Stimulated activated naive CD4-positive, alpha-beta T cell treated with Interleukin-2 at 50 U/mL for 16 hours (primary cell): ENCODE results near the gene CDH22.

Experiments
- DNase-seq: peaks from one replicate; lab custom pipeline; 2025; lab: John Stamatoyannopoulos, UW

The CDH22 gene, protein sequence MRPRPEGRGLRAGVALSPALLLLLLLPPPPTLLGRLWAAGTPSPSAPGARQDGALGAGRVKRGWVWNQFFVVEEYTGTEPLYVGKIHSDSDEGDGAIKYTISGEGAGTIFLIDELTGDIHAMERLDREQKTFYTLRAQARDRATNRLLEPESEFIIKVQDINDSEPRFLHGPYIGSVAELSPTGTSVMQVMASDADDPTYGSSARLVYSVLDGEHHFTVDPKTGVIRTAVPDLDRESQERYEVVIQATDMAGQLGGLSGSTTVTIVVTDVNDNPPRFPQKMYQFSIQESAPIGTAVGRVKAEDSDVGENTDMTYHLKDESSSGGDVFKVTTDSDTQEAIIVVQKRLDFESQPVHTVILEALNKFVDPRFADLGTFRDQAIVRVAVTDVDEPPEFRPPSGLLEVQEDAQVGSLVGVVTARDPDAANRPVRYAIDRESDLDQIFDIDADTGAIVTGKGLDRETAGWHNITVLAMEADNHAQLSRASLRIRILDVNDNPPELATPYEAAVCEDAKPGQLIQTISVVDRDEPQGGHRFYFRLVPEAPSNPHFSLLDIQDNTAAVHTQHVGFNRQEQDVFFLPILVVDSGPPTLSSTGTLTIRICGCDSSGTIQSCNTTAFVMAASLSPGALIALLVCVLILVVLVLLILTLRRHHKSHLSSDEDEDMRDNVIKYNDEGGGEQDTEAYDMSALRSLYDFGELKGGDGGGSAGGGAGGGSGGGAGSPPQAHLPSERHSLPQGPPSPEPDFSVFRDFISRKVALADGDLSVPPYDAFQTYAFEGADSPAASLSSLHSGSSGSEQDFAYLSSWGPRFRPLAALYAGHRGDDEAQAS

DNA sequence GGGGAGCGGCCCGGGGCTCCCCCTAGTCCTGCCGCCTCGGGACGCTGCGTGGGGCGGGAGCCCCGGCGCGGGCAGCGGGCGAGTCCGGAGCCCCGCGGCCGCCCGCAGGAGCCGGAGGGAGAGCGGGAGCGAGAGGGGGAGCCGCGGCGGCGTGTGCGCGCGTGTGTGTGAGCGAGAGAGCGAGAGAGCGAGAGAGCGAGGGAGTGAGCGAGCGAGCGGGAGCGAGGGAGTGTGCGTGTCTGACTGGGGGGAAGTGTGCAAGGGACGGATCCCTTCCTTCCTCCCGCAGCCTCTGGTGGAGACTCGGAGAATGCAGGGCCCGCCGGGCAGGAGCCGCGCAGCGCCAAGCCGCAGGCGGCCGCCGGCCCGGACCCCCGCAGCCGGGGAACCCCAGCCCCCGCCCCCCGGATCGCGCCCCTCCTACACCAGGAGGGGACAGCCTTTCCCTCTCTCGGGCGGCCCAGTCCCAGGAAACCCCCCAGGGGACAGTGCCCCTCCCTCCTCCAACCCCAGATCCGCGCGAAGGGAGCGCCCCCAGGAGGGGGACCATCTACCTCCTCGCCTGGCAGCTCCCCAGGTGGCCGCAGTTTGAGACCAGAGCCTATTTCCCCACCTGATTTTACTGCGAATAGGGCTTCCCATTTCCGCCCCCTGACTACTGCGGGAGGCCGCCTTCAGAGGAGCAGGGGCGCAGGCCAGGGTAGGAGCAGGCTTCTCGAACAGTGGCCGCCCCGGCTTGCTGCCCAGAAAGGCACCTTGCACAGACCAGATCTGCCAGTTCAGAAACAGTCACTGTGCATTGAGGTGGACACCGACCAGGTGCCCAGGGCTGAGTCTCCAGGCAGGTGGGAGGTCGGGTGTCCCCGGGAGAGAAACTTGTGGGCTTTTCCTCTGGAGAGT, at the start of gene CDH22:
CDH22 (minus strand) TSS at position 241 of the 900 bp plus-strand sequence. CDS start 57,204 bp downstream, outside the sequence.
- peak; percentile 31 for DNase-seq

DNA sequence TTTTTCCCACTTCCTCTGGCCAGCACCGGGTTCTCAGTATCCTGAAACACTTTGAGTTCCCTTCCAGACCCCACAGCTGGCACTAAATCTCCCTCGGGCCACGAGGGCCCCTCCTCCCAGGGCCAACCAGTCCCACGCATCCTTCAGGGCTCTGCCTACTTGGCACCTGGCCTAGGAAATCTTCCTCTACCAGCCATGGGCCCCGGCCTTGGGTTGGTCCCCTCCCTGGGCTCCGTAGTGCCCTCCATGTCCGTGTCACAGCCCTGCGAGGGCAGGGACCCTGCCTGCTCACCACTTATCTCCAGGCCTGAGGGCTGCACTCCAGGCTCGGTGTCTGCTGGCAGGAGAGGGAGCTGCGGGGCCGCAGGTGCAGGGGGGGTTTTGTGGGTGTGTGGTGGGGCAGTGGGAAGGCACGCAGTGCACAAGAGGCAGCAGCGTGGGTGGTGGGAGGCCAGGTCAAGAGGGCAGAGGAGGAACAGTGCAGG, 48.8 kb upstream of the CDH22 start:
- DNase-seq = no peak

DNA sequence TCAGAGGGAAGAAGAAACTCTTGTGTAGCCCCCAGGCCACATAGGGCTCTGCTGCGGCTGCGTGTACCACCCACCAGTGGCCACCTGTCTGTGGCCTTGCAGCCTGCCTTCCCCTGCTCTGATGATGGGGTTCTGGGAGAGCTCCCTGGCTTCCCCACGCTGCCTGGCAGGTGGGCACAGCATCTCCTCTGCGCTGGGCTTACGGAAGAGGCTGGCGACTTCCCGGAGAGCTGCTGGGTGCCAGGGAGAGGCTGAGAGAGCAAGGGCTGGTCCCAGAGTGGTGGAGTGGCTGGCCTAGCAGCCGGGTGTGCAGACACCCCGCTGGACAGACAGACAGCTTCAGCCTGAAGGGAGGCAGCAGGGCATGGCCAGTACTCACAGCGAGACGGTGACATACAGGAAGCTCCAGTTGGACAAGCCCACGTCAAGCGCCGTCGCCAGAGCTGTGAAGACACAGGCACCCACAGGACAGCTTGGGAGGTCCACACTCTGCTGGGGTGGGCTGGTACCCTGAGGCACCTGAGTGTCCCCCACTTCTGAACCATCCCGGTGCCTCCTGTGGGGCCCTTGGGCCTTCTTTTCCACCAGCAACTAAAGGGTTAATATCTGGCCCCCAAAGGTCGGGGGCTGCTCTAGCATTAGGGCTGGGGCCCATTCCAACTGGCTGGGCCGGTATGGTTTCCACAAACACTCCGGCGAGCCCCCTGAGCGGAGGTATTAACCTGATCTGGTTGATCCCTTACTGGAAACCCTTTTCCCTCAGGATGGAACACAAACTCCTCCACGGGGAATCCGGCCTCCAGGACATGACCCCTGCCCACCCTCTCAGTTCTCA, 48.1 kb upstream of the CDH22 start:
- no peak for DNase-seq

DNA sequence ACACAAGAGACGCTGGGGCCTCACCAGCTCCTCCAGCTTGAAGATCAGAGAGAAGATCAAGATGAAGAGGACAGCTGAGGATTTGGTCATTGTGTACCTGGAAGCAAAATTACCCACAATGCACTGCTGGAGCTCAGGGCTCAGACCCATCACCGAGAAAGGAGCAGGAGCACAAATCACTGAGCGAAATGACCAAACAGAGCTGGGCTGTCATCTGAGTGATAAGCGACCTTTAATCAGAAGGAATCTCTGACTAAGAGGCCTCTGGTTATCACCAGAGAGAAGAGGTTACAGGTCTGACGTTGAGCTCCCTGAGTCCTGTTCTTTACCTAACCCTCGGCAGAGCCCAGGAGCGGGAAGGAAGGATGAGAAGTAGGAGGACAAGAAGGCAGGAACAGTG, 47.5 kb upstream of the CDH22 start:
- DNase-seq = no peak

DNA sequence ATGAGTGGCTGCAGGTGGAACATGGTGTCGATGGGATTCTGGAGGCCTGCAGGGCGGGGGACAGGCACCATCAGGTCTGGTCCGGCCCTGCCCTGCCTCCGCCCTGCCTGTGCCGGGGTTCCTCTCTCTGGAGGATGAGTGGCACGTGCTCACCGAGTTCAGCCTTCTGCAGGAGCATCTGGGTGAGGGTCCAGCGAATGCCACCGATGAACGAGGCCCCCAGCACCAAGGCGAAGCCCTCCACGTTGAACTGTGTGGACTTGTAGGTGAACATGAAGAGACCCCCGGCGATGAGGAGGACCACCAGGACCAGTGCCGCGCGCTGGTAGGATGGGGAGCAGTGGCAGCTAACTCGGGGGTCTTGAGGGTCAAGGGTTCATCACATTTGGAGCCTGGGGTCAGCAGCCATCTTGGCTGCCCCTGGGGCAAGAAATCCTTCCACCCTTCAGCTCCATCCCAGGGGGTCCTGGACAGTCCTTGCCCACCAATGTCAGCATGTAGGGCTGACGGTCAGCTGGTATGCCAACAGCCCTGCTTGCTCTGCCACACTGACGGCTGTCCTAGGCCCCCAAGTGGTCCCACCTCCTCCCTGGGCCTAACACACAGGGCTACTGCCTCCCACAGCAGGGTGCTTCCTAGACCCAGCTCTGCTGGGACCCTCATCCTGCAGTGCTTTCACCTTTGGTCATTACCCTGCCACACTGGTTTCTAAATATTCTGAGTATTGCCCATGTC, 46.8 kb upstream of the CDH22 start:
- DNase-seq = no peak

DNA sequence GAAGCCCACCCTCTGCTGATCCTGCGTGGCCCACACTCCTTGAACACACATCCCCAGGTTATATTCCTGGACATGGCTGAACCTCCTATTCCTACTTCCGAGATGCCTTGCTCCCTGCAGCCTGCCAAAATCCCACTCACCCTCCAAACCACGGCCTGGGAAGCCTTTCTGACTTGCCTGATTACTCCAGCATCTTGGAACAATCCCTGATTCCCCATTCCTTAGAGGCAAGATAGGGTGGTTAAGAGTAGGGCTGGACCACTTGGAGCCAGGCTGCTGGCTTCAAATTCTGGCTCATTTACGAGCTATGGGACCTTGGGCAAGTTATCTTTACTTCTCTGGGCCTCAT, 45.9 kb upstream of the CDH22 start:
- DNase-seq = no peak

DNA sequence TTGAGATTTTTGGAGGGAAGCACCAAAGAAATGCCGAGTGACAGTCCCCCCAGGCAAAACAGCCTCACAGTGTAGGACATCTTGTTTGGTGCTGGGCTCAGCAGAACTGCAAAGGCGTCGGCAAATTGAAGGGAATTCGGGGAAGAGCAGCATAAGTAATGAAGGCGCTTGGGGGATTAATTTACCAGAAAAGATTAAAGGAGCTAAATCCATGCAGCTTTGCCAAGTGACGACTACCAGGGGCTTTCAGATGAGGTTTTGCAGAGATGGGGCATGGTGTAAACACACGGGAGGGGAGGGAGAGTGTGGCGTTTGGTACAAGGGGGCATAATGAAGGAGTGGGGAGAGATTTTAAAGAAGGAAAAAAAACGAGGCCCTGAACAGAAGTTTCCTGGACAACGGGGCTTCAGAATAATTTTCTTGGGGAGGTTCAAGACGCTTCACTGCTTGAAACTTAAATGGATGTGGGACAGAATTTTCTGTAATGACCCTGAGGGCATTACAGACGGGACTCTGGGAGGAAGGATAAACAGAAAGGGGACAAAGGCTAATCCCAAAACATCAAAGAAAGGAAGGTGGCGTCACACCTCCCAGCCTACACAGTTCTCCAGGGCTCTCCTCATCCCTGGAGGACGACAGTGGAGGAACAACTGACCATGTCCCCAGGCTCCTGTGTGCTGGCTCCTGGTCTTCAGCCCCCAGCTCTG, 45.4 kb upstream of the CDH22 start:
- no peak for DNase-seq

DNA sequence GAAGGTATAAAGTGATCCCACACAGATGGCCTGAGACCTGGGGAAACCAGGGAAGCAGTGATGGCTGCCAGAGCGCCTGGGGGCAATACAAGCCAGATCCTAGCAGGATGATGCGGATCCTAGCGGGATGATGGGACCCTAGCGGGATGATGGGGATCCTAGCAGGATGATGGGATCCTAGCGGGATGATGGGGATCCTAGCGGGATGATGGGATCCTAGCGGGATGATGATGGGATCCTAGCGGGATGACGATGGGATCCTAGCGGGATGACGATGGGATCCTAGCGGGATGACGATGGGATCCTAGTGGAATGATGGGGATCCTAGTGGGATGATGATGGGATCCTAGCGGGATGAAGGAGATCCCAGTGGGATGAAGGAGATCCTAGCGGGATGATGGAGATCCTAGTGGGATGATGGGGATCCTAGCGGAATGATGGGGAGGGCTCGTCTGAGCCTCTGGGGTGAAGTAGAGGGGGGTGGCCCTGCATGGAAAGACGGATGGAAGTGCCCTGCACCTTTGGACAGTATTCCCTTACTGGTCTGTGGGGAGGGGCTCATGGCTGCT, 44.2 kb upstream of the CDH22 start:
- DNase-seq = no peak

DNA sequence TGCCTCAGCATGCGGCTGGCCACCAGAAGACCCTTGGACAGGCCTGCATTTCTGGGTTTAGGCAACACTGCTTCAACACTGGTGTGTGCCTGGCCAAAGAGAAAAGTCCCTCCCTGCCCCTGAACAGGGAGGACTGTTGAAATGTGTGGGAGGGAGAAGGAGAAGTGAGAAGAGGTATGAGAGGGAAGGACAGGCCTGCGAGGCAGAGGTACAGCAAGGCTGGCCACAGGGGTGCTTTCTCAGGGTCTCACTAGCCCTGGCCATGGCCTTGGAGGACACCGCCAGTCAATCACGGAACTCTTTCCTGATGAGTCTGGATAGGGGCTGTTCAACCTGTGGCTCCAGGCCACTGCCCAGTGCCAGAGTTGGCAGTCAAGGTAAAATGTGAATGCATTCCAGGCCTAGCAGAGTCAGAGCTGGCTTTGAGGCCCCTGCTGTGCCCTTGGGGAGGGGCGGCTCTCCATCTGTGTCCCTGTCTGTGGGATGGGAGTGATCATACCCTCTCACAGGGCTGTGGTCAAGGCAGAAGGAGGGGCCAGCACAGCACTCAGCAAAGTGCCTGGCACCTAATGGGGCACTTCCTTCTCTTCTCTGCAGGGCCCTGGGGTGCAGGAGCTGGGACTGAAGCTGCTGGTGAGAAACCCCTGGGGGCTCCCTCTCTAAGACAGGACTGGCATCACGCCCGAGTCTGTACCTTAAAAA, 43.2 kb upstream of the CDH22 start:
- DNase-seq = no peak

DNA sequence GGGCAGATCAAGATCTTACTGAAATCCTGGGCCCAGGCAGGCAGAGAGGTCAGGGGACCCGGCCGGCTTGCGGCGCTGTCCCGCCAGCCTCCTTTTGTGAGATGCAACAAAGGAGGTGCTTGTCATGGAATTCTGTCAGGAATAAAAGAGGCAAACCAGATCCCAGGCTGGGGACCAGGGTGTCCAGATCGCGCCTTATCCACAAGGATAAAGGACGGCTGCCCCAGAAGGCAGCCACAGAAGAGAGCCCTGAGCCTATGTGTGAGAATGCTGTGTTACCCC, 42.6 kb upstream of the CDH22 start:
- no peak for DNase-seq

DNA sequence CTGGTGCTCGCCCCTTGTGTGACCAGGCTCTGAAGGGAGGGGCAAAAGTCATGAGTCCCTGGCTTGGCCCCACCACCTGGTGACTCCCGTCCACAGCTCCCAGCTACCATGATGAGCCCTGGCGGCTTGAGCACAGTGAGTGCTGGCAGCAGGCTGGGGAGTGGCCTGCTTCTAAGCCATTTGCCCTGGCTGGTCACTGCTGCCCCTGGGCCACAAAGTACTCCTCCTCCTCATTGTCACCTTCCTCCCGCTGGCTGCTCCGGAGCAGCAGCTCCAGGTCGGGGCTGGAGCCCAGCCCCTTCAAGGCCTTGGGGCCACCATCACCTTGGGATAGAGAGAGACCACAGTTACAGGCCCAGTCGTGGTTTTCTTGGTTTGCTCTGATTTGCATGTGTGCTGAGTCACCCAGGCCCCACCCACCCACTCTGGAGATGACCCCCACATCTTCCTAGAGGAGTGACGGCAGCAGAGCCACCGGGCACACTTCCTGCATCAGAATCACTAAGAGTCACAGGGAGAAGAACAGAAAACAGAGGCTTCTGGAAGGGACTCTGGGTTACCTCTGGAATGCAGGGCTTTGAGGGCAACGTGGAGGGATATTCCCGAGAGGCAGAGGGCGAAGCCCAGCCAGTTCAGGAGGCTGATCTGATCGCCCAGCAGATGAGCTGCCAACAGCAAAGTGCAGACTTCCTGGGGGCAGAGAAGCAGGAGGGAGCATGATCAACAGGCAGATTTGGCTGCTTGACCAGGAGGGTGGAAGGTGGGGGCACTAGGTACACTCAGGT, 42.1 kb upstream of the CDH22 start:
- DNase-seq = no peak

DNA sequence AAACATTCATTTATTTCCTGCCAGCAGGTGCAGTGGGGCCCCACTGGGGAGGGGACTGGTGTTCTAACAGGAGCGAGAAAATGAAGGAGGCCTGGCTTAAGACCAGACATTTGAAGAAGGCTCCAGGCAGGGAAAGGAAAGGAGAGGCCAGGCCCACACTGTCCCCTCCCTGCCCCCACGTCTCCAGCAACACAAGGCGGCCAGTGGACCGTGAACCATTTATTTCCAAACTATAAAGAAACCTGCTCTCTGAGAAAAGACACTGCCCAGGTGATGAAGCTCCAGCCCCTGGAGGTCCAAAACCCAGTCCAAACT, 41.4 kb upstream of the CDH22 start:
- DNase-seq = no peak

DNA sequence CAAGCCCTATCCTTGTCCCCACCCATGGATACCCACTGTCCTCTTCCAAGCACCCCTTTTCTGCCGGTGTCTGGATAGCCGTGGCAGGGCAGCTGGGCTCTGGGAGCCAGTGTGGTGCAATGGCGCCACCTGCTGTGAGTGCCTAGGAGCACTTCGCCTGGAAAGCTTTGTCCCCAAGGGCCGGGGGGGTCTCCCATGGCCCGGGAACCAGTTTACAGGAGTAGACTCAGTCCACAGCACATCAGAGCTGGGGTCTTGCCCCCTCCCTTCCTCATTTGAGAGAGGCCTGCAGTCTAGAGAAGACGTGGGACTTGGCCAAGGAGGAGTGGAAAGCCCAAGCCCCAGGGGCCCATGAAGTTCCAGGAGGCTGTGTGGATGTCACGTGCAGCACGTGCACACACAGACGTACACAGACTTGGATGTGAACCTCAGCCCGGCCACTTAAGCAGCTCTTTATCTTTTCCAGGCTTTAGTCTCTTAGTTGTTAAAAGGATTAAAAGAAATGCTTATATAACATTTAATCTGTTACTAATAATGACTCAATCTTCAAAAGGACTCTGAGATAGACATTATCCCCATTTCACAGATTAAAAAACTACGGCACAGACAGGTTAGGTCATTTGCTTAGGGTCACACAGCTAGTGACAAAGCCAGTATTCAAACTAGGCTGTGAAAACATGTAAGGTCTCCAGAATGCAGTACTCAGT, 40.9 kb upstream of the CDH22 start:
- DNase-seq = peak; percentile 14

DNA sequence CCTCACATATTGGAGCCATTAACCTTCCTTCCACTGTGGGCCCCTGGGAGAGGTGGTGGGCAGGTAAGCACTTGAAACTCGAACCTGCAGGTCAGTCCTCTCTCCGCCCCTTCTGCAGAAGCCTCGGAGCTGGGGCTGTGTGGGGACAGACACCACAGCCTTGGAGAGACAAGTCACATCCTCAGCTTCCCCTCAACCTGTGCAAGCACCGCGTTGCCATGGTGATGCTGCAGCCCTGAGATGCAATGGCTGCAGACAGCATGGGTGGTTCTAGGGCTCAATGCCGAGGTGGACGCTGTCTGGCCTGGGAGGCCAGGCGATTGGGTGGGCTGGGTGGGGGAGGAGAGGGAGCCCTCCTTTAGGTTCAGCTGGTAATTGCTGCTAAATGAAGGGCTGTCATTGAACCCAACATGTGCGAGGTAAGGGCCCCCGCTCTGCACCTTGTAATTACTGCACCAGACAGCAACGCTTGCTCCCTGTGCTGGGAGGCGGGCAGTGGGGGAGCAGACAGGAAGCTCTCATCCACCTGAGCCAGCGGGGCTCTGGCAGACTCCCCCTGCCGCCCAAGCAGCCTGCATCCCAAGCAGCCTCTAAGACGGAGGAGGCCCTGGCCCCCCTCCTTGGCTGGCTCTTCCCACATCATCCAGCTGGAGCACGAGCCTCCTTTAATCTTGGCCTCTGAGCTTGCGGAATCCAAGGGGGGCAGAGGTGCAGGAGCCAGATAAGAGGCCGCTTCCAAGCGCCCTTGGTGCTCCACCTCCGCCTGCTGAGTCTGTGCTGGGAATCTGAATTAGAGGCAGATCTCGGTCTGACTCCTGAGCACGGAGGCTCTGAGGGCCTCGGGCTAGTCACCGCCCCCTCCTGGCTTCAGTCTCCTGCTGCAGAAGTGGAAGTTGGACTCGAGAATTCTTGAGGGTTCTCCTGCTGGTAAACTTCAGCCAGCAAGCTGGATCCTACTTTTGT, 39.8 kb upstream of the CDH22 start:
- no peak for DNase-seq

DNA sequence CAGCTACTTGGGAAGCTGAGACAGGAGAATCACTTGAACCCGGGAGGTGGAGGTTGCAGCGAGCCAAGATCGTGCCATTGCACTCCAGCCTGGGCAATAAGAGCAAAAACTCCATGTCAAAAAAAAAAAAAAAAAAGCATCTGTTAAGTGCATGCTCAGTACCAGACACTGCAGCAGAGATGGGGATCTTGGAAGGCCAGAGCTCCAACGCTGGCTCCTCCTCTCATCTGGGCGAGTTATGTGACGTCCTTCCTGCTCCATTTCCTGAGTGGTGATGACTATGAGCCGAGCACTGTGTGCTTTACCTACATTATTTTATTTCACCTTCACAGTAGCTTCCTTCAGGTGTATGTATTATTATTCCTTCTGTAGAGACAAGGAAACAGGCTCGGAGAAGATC, 38.5 kb upstream of the CDH22 start:
- DNase-seq = no peak

DNA sequence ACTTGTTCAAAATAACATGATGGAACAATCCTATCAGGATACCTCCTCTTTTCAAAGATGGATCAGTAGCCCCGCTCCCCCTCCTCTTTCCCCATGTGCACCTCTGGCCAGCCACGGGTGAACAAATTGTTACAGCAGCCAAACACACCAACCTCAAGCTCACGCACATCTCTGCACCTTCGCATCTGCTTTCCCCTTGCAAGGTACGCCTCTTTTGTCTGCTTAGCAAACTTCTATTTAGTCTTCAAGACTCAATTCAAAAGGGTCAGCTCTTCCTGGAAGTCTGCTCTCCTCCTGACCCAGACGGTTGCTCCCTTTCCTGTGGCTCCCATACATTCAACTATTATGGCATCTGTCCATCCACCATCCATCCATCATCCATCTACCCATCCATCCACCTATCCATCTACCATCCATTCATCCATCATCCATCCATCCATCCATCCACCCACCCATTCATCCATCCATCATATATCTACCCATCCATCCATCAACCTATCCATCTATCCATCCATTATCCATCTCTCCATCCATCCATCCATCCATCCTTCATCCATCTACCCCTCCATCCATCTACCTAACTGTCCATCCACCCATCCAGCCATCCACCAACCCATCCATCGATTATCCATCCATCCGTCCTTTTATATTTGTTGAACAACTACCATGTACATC, 36.3 kb upstream of the CDH22 start:
- DNase-seq = no peak
